Neural crest cell (in vitro differentiated cells): ENCODE data around the gene GGN. TPM values are rescaled to one million over a fixed set of nuclear protein-coding genes. Genes with fewer than 3 reads are reported as not detected.

Source experiments
- DNase-seq: peaks from one replicate; pipeline ENCODE4 v3.0.0; 2021; ENCODE audit warnings: low read depth, mixed read lengths, low spot score
- H3K27ac Mint-ChIP-seq: one replicate; pipeline ENCODE4 v1.8.0; 2021; ENCODE audit warnings: mild to moderate bottlenecking, mixed read lengths; ENCODE audit not compliant: unreplicated experiment
- H3K27me3 Mint-ChIP-seq: 2 replicates; pipeline ENCODE4 v1.8.0; 2021; ENCODE audit warnings: low read depth, mild to moderate bottlenecking, mixed read lengths
- H3K36me3 Mint-ChIP-seq: 2 replicates; pipeline ENCODE4 v1.8.0; 2021; ENCODE audit warnings: low read depth, mild to moderate bottlenecking, mixed read lengths
- H3K4me1 Mint-ChIP-seq: 2 replicates; pipeline ENCODE4 v1.8.0; 2021; ENCODE audit warnings: mixed read lengths
- H3K4me3 Mint-ChIP-seq: one replicate; pipeline ENCODE4 v1.8.0; 2021; ENCODE audit warnings: mild to moderate bottlenecking, mixed read lengths
- H3K9me3 Mint-ChIP-seq: 2 replicates; pipeline ENCODE4 v1.8.0; 2021; ENCODE audit warnings: mixed read lengths
- CTCF ChIP-seq: fragments of 200-600 bp; sonication (generic); conservative IDR thresholded peaks from 2 replicates; pipeline ENCODE4 v1.5.0; 2021; ENCODE audit warnings: antibody characterized with exemption, mild to moderate bottlenecking
- total RNA-seq: library from RNA; stranded (reverse); gene quantifications from 2 replicates; pipeline ENCODE4 v1.2.1, GENCODE V29; 2021

Gene GGN
- total RNA-seq, 1 donor from 2014 or later = 1.4 TPM

- peaks cover 5% of the 10 kb centered on the region for H3K27me3 Mint-ChIP-seq
- H3K9me3 Mint-ChIP-seq = no peaks in the 10 kb centered on the region
- H3K36me3 Mint-ChIP-seq = no peaks in the 10 kb centered on the region
- peak overlapping the region; percentile 19 for H3K27ac Mint-ChIP-seq
- no peak for TF ChIP-seq CTCF
- no peak for DNase-seq
- no peak overlapping the region for H3K4me3 Mint-ChIP-seq
- peaks cover 4% of the 10 kb centered on the region for H3K4me1 Mint-ChIP-seq
These were observed 36.4 kb upstream of the GGN start for GRCh38 chr19:38424272-38424671.

- Mint-ChIP-seq H3K36me3 (no peaks in the 10 kb centered on the region), H3K4me1 (peaks cover 11% of the 10 kb centered on the region), H3K27ac (no peak overlapping the region), H3K4me3 (no peak overlapping the region), H3K27me3 (peaks cover 19% of the 10 kb centered on the region), H3K9me3 (no peaks in the 10 kb centered on the region)
- DNase-seq = no peak
- TF ChIP-seq CTCF = no peak
These were observed 34.6 kb upstream of the GGN start for GRCh38 chr19:38422438-38422837.

GRCh38 chr19:38421856-38422255 is 34.0 kb upstream of the GGN start:
- no peak overlapping the region for H3K4me3 Mint-ChIP-seq
- H3K27me3 Mint-ChIP-seq = peaks cover 25% of the 10 kb centered on the region
- TF ChIP-seq CTCF = no peak
- H3K27ac Mint-ChIP-seq = no peak overlapping the region
- no peaks in the 10 kb centered on the region for H3K9me3 Mint-ChIP-seq
- H3K36me3 Mint-ChIP-seq = no peaks in the 10 kb centered on the region
- peaks cover 16% of the 10 kb centered on the region for H3K4me1 Mint-ChIP-seq
- DNase-seq = no peak

GRCh38 chr19:38420935-38421334 is 33.1 kb upstream of the GGN start:
- no peak overlapping the region for H3K4me3 Mint-ChIP-seq
- no peak for TF ChIP-seq CTCF
- no peak overlapping the region for H3K27ac Mint-ChIP-seq
- H3K9me3 Mint-ChIP-seq = no peaks in the 10 kb centered on the region
- DNase-seq = no peak
- H3K27me3 Mint-ChIP-seq = peaks cover 28% of the 10 kb centered on the region
- H3K4me1 Mint-ChIP-seq = peaks cover 12% of the 10 kb centered on the region
- no peaks in the 10 kb centered on the region for H3K36me3 Mint-ChIP-seq

- peak; percentile 46 for DNase-seq
- peak; percentile 43 for TF ChIP-seq CTCF
- no peak overlapping the region for H3K27ac Mint-ChIP-seq
These were observed 30.0 kb upstream of the GGN start for GRCh38 chr19:38417544-38418506.

More at GRCh38 chr19:38417544-38418506, 30.0 kb upstream of the GGN start:
- Mint-ChIP-seq H3K36me3 (no peaks in the 10 kb centered on the region), H3K4me1 (peaks cover 12% of the 10 kb centered on the region), H3K9me3 (no peaks in the 10 kb centered on the region), H3K4me3 (peak overlapping the region; percentile 83), H3K27me3 (peaks cover 28% of the 10 kb centered on the region)
